ENCODE measurements around the gene MSI2.
"Not testable (repeated sequence)": the region's sequence is repeated elsewhere in the genome, so short reads cannot be mapped to it uniquely, and the experiment has no call there.

Gene MSI2

GRCh38 chr17:57288773-57289121, 32.4 kb downstream of the MSI2 start:
- in situ Hi-C loops (cut with MboI; ENCODE audit: low sequenced_read_pairs): no loop called here

- in situ Hi-C loops (cut with MboI; ENCODE audit: low sequenced_read_pairs): no loop called here
These were observed 32.8 kb downstream of the MSI2 start for GRCh38 chr17:57289130-57289529.

- in situ Hi-C loops (cut with MboI; ENCODE audit: low sequenced_read_pairs): no loop called here
These were observed 33.3 kb downstream of the MSI2 start for GRCh38 chr17:57289613-57290012.

- in situ Hi-C loops (cut with MboI; ENCODE audit: low sequenced_read_pairs): no loop called here
These were observed 34.7 kb downstream of the MSI2 start for GRCh38 chr17:57290981-57291380.

- in situ Hi-C loops (cut with MboI; ENCODE audit: low sequenced_read_pairs): no loop called here
These were observed 35.8 kb downstream of the MSI2 start for GRCh38 chr17:57292091-57292490.

GRCh38 chr17:57293077-57293476, 36.8 kb downstream of the MSI2 start:
- in situ Hi-C loops (cut with MboI; ENCODE audit: low sequenced_read_pairs): no loop called here

GRCh38 chr17:57294101-57294500, 37.8 kb downstream of the MSI2 start:
- in situ Hi-C loops (cut with MboI; ENCODE audit: low sequenced_read_pairs): no loop called here

GRCh38 chr17:57294629-57295501, 38.5 kb downstream of the MSI2 start:
- in situ Hi-C loops (cut with MboI; ENCODE audit: low sequenced_read_pairs): no loop called here

- in situ Hi-C loops (cut with MboI; ENCODE audit: low sequenced_read_pairs): no loop called here
These were observed 39.3 kb downstream of the MSI2 start for GRCh38 chr17:57295526-57296023.

GRCh38 chr17:57296231-57296630, 39.9 kb downstream of the MSI2 start:
- in situ Hi-C loops (cut with MboI; ENCODE audit: low sequenced_read_pairs): no loop called here

- in situ Hi-C loops (cut with MboI; ENCODE audit: low sequenced_read_pairs): no loop called here
These were observed 42.9 kb downstream of the MSI2 start for GRCh38 chr17:57299176-57299575.

GRCh38 chr17:57300592-57300991, 44.3 kb downstream of the MSI2 start:
- in situ Hi-C loops (cut with MboI; ENCODE audit: low sequenced_read_pairs): not testable (repeated sequence)

- in situ Hi-C loops (cut with MboI; ENCODE audit: low sequenced_read_pairs): no loop called here
These were observed 46.6 kb downstream of the MSI2 start for GRCh38 chr17:57302690-57303465.

- in situ Hi-C loops (cut with MboI; ENCODE audit: low sequenced_read_pairs): no loop called here
These were observed 48.9 kb downstream of the MSI2 start for GRCh38 chr17:57305144-57305728.

- in situ Hi-C loops (cut with MboI; ENCODE audit: low sequenced_read_pairs): no loop called here
These were observed 49.7 kb downstream of the MSI2 start for GRCh38 chr17:57305908-57306504.

GRCh38 chr17:57308543-57309186, 52.3 kb downstream of the MSI2 start:
- in situ Hi-C loops (cut with MboI; ENCODE audit: low sequenced_read_pairs): no loop called here

- in situ Hi-C loops (cut with MboI; ENCODE audit: low sequenced_read_pairs): no loop called here
These were observed 53.2 kb downstream of the MSI2 start for GRCh38 chr17:57309479-57309878.

GRCh38 chr17:57311281-57312216, 55.2 kb downstream of the MSI2 start:
- in situ Hi-C loops (cut with MboI; ENCODE audit: low sequenced_read_pairs): no loop called here

GRCh38 chr17:57312242-57312641, 55.9 kb downstream of the MSI2 start:
- in situ Hi-C loops (cut with MboI; ENCODE audit: low sequenced_read_pairs): no loop called here
